ENCODE data around the gene C20orf141.

DNA sequence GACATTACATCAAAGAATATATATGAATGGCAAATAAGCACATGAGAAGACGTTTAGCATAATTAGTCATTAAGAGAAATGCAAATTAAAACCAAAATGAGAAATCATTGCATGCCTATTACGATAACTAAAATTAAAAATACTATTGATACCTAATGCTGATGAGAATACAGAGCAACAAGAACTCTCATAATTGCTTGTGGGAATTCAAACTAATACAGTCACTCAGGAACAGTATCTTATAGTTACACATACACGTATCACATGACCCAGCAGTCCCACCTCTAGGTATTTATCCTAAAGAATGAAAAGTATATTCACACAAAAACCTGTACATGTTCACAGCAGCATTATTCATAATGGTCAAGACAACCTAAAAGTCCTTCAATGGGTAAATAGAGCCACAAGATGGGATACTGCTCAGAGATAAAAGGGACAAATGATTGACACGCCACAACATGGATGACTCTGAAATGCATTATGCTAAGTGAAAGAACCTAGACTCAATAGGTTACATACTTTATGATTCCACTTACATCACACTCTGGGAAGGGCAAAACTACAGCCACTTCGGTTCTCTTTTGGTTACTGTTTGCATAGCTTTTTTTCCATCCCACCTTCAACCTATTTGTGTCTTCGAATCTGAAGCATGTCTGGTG, 30.8 kb upstream of the C20orf141 start:
- no peak for TF ChIP-seq SP1 (IDR thresholded peaks at IDR 0.05; ENCODE audit: low read depth, low read length)
- TF ChIP-seq CTCF (IDR thresholded peaks at IDR 0.05 in 2 of 3, conservative IDR thresholded peaks at IDR 0.05 in 1 of 3; ENCODE audit: control insufficient read depth in 2 of 3, extremely low read depth in 1 of 3, insufficient read depth in 1 of 3, low read depth in 3 of 3, low read length in 3 of 3) = no peak
- no peak for TF ChIP-seq TAF1 (IDR thresholded peaks at IDR 0.05; ENCODE audit: borderline replicate concordance, low read depth, low read length)
- TF ChIP-seq, protein P1, sequence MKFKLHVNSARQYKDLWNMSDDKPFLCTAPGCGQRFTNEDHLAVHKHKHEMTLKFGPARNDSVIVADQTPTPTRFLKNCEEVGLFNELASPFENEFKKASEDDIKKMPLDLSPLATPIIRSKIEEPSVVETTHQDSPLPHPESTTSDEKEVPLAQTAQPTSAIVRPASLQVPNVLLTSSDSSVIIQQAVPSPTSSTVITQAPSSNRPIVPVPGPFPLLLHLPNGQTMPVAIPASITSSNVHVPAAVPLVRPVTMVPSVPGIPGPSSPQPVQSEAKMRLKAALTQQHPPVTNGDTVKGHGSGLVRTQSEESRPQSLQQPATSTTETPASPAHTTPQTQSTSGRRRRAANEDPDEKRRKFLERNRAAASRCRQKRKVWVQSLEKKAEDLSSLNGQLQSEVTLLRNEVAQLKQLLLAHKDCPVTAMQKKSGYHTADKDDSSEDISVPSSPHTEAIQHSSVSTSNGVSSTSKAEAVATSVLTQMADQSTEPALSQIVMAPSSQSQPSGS (IDR thresholded peaks at IDR 0.05; ENCODE audit: low read length) = no peak
- TF ChIP-seq SUPT20H (IDR thresholded peaks at IDR 0.05; ENCODE audit: borderline replicate concordance, control insufficient read depth, low read depth, low read length) = no peak
- no peak for TF ChIP-seq REST (IDR thresholded peaks at IDR 0.05; ENCODE audit: low read depth, low read length)
- TF ChIP-seq ETV6 (conservative IDR thresholded peaks at IDR 0.05 in 1 of 2, IDR thresholded peaks at IDR 0.05 in 1 of 2; ENCODE audit: borderline replicate concordance in 1 of 2, low read depth in 1 of 2) = no peak
- no peak for TF ChIP-seq ZNF274 (IDR thresholded peaks at IDR 0.05; ENCODE audit: insufficient read depth, insufficient read length)
